ENCODE measurements around the gene TNFRSF6B. TPM values are rescaled to one million over a fixed set of nuclear protein-coding genes. Genes with fewer than 3 reads are reported as not detected.

Gene TNFRSF6B
- total RNA-seq, 2 donors from 2014 or later, result not detected

GRCh38 chr20:63692436-63693082, 3.9 kb upstream of the TNFRSF6B start:
- H3K4me1 Mint-ChIP-seq, result peaks cover 8% of the 10 kb centered on the region
- H3K36me3 Mint-ChIP-seq (ENCODE audit: low read depth), result no peaks in the 10 kb centered on the region
- H3K4me3 Mint-ChIP-seq, result no peak overlapping the region
- DNase-seq (no peak), ATAC-seq (no peak)
- H3K27ac Mint-ChIP-seq, result no peak overlapping the region
- H3K27me3 Mint-ChIP-seq, result no peaks in the 10 kb centered on the region
- H3K9me3 ChIP-seq (ENCODE audit: control insufficient read depth, low read length, poor library complexity, severe bottlenecking), result no peaks in the 10 kb centered on the region

GRCh38 chr20:63693083-63693732, 3.2 kb upstream of the TNFRSF6B start:
- no peaks in the 10 kb centered on the region for H3K36me3 Mint-ChIP-seq (ENCODE audit: low read depth)
- peaks cover 8% of the 10 kb centered on the region for H3K4me1 Mint-ChIP-seq
- H3K4me3 Mint-ChIP-seq, result no peak overlapping the region
- no peaks in the 10 kb centered on the region for H3K27me3 Mint-ChIP-seq
- no peak overlapping the region for H3K27ac Mint-ChIP-seq
- ATAC-seq (no peak), DNase-seq (no peak)
- no peaks in the 10 kb centered on the region for H3K9me3 ChIP-seq (ENCODE audit: control insufficient read depth, low read length, poor library complexity, severe bottlenecking)

GRCh38 chr20:63693733-63694583, 2.5 kb upstream of the TNFRSF6B start:
- H3K36me3 Mint-ChIP-seq (ENCODE audit: low read depth), result no peaks in the 10 kb centered on the region
- peaks cover 8% of the 10 kb centered on the region for H3K4me1 Mint-ChIP-seq
- H3K4me3 Mint-ChIP-seq, result peak overlapping the region; percentile 58
- no peak for ATAC-seq
- no peaks in the 10 kb centered on the region for H3K9me3 ChIP-seq (ENCODE audit: control insufficient read depth, low read length, poor library complexity, severe bottlenecking)
- no peaks in the 10 kb centered on the region for H3K27me3 Mint-ChIP-seq
- no peak for DNase-seq
- H3K27ac Mint-ChIP-seq, result no peak overlapping the region

GRCh38 chr20:63694584-63695423, 1.6 kb upstream of the TNFRSF6B start:
- no peaks in the 10 kb centered on the region for H3K9me3 ChIP-seq (ENCODE audit: control insufficient read depth, low read length, poor library complexity, severe bottlenecking)
- Mint-ChIP-seq H3K27me3 (no peaks in the 10 kb centered on the region), H3K36me3 (ENCODE audit: low read depth) (no peaks in the 10 kb centered on the region), H3K4me3 (no peak overlapping the region), H3K4me1 (peaks cover 10% of the 10 kb centered on the region), H3K27ac (no peak overlapping the region)
- ATAC-seq (no peak), DNase-seq (no peak)

- H3K36me3 Mint-ChIP-seq (ENCODE audit: low read depth), result no peaks in the 10 kb centered on the region
- no peak for DNase-seq
Measured at GRCh38 chr20:63695424-63696305, 787 bp upstream of the TNFRSF6B start.

GRCh38 chr20:63696306-63696627, 185 bp upstream of the TNFRSF6B start:
- no peak for DNase-seq
- peak; percentile 60 for ATAC-seq

More at GRCh38 chr20:63695424-63696305, 787 bp upstream of the TNFRSF6B start:
- H3K9me3 ChIP-seq (ENCODE audit: control insufficient read depth, low read length, poor library complexity, severe bottlenecking), result no peaks in the 10 kb centered on the region
- Mint-ChIP-seq H3K4me1 (peaks cover 12% of the 10 kb centered on the region), H3K4me3 (peak overlapping the region; percentile 73), H3K27ac (no peak overlapping the region), H3K27me3 (no peaks in the 10 kb centered on the region)
- ATAC-seq, result no peak

GRCh38 chr20:63697357-63697867, 960 bp downstream of the TNFRSF6B start:
- Mint-ChIP-seq H3K4me1 (peaks cover 13% of the 10 kb centered on the region), H3K36me3 (ENCODE audit: low read depth) (no peaks in the 10 kb centered on the region), H3K4me3 (peak overlapping the region; percentile 73), H3K27ac (no peak overlapping the region), H3K27me3 (no peaks in the 10 kb centered on the region)
- H3K9me3 ChIP-seq (ENCODE audit: control insufficient read depth, low read length, poor library complexity, severe bottlenecking), result no peaks in the 10 kb centered on the region
- no peak for ATAC-seq
- no peak for DNase-seq

More at GRCh38 chr20:63696306-63696627, 185 bp upstream of the TNFRSF6B start:
- Mint-ChIP-seq H3K27ac (no peak overlapping the region), H3K27me3 (no peaks in the 10 kb centered on the region), H3K4me3 (peak overlapping the region; percentile 73), H3K36me3 (ENCODE audit: low read depth) (no peaks in the 10 kb centered on the region), H3K4me1 (peaks cover 12% of the 10 kb centered on the region)
- H3K9me3 ChIP-seq (ENCODE audit: control insufficient read depth, low read length, poor library complexity, severe bottlenecking), result no peaks in the 10 kb centered on the region

GRCh38 chr20:63697868-63698545, 1.6 kb downstream of the TNFRSF6B start:
- ATAC-seq, result no peak
- H3K27ac Mint-ChIP-seq, result no peak overlapping the region
- peaks cover 15% of the 10 kb centered on the region for H3K4me1 Mint-ChIP-seq
- no peaks in the 10 kb centered on the region for H3K9me3 ChIP-seq (ENCODE audit: control insufficient read depth, low read length, poor library complexity, severe bottlenecking)
- no peaks in the 10 kb centered on the region for H3K36me3 Mint-ChIP-seq (ENCODE audit: low read depth)
- H3K27me3 Mint-ChIP-seq, result no peaks in the 10 kb centered on the region
- peak overlapping the region; percentile 73 for H3K4me3 Mint-ChIP-seq
- DNase-seq, result no peak

- H3K27me3 Mint-ChIP-seq, result no peaks in the 10 kb centered on the region
- H3K36me3 Mint-ChIP-seq (ENCODE audit: low read depth), result no peaks in the 10 kb centered on the region
- no peaks in the 10 kb centered on the region for H3K9me3 ChIP-seq (ENCODE audit: control insufficient read depth, low read length, poor library complexity, severe bottlenecking)
- DNase-seq (no peak), ATAC-seq (peak; percentile 38)
- H3K4me1 Mint-ChIP-seq, result peaks cover 15% of the 10 kb centered on the region
- H3K4me3 Mint-ChIP-seq, result peak overlapping the region; percentile 31
- H3K27ac Mint-ChIP-seq, result no peak overlapping the region
Measured at GRCh38 chr20:63698739-63699465, 2.5 kb downstream of the TNFRSF6B start.

GRCh38 chr20:63699466-63700198, 3.2 kb downstream of the TNFRSF6B start:
- DNase-seq (no peak), ATAC-seq (no peak)
- no peaks in the 10 kb centered on the region for H3K9me3 ChIP-seq (ENCODE audit: control insufficient read depth, low read length, poor library complexity, severe bottlenecking)
- Mint-ChIP-seq H3K36me3 (ENCODE audit: low read depth) (no peaks in the 10 kb centered on the region), H3K4me1 (peaks cover 15% of the 10 kb centered on the region), H3K27me3 (no peaks in the 10 kb centered on the region), H3K4me3 (peak overlapping the region; percentile 31), H3K27ac (no peak overlapping the region)

All from T-helper 17 cell (primary cell).